Measurements from ENCODE around the gene MTERF4.

DNA sequence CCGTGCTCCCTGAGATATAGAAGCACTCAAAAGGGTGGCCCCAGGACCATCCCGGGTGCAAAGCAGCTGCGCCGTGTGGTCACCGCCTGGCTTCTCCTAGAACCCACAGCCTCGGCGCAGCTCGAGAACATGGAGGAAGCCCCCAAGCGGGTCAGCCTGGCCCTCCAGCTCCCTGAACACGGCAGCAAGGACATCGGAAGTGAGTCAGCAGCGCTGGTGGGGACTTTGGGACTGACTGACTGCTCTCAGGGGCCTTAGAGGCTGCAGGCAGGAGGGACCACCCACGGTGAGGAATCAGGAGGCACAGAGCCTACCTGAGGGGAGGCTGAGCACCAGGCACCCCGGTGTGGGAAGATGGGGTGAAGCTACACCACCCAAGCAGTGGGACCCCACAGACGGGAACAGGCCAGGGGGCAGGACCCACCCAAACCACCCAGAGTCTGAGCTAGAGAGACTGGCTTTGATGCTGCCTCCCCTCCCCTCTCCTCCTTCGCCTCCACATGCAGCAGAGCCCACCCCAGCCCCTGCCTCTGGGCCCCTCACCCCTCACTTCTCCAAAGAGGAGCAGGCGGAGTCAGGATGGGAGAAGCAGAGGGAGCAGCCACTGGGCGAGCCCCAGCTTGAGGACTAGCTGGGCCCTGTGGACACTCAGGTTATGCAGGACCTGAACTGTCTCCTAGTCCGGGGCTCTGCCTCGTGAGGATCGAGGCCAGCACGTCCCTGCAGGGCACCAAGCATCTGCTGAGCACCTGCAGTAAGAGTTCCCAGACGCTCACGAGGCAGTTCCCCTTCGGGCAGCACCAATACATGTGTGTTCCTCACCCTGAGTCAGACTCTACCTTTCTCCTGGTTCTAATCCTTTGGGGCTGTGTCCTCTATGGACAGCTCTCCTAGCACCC is 28.7 kb downstream of the MTERF4 start:
- TF ChIP-seq CTCF (IDR thresholded peaks at IDR 0.05) = no peak
- no peak for TF ChIP-seq POLR2A (IDR thresholded peaks at IDR 0.05)
- TF ChIP-seq EP300 (IDR thresholded peaks at IDR 0.05) = no peak
